GM18498 (cell line): ENCODE measurements around the gene F12.

Experiments
- ATAC-seq: cut with Tn5 transposase; IDR thresholded peaks from one replicate; pipeline ENCODE4 v1.9.1; 2021; ENCODE audit warnings: mild to moderate bottlenecking, moderate library complexity; ENCODE audit not compliant: unreplicated experiment

The F12 gene

DNA sequence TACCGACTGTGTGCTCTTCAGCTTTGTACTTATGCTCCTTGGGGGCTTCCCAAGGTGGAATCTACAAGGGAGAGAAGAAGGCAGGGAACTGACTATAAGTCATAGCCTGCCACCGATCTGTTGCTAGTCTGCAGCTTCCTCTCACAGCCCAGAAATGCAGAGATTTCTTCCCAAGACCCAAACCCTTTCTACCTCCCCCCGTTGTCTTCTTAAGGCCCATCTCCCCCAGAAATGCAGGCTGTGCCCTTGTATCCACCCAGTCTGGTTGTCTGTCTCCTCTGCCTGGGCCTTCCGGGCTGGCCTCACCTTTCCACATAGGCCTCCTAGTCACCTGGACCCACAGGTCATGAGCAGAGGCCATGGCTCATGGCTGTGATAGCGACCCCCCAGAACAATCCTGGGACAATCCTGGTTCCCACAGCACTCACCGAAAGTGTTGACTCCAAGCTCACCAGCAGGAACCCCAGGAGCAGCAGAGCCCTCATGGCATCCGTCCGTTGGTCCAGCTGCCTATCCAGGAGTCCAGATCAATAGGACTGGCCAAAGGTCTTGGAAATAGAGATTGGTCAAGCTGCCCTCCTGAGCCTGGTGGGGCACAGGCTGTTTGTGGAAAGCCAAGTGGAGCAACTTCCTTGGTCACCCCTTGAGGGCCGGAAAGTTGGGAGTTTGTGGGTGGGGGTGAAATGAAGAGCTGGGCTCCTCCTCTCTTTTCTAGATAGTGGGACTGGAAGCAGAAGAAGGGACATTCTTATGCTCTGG lies at the start of gene F12:
Gene F12 (minus strand): TSS at position 522 of the 759 bp plus-strand sequence. CDS start 37 bp downstream, at position 485.
- no peak for ATAC-seq

DNA sequence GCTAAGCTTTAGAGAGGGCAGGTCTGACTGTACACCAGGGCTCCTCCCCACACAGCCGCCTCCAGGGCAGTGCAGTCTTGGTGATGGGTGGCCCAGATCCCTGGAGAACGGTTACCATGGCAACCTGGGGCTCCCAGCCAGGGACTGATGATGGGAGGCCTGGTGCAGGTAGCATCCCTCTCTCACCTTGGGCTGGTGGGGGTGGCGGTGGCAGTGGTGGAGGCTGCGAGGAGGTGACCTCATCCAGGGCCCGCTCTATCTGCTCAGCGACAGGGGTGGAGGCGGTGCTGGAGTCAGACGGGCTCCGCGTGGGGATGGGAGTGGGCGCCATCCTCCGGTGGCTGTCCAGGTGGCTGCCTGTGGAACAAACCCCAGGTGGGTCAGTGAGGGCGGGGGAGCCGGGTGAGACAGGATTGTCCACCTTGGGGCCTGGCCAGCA lies 49.6 kb upstream of the F12 start:
- no peak for ATAC-seq

DNA sequence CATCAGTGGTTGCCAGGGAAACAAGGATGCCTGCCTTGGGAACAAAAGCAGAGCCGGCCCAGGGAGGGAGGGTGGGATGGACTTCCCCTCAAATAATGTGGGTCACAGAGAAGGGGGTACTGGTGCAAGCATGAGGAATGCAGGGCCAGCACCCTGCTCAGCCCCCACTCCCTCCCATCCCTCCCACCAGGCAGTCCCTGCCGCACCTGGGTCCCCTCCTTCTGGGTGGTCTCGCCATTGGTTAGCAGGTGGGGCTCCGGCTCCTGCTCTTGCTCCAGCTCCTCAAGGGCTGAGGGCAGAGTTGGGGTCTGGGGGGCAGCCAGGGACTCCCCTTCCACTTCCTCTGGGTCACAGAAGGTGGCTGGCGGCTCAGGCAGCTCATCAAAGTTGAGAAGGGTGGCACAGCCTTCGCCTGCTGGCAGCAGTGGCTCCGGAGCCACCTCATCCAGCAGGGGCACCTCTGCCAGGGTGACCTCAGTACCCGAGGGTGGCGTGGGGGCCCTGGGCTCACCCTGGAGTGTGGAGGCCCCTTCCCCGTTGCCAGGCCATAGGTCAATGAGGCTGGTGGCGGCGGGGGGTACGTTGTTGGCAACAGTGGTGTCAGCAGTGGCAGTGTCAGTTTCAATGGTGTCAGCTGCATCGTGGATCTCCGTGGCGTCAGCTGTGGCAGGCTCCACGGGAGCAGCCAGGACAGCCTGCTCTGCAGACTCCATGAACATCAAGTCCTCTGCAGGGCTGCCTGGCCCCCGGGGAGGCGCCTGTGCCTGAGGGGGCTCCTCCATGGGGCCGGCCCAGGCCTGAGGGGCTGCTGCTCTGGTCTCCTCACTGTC lies 48.7 kb upstream of the F12 start:
- ATAC-seq, result no peak

DNA sequence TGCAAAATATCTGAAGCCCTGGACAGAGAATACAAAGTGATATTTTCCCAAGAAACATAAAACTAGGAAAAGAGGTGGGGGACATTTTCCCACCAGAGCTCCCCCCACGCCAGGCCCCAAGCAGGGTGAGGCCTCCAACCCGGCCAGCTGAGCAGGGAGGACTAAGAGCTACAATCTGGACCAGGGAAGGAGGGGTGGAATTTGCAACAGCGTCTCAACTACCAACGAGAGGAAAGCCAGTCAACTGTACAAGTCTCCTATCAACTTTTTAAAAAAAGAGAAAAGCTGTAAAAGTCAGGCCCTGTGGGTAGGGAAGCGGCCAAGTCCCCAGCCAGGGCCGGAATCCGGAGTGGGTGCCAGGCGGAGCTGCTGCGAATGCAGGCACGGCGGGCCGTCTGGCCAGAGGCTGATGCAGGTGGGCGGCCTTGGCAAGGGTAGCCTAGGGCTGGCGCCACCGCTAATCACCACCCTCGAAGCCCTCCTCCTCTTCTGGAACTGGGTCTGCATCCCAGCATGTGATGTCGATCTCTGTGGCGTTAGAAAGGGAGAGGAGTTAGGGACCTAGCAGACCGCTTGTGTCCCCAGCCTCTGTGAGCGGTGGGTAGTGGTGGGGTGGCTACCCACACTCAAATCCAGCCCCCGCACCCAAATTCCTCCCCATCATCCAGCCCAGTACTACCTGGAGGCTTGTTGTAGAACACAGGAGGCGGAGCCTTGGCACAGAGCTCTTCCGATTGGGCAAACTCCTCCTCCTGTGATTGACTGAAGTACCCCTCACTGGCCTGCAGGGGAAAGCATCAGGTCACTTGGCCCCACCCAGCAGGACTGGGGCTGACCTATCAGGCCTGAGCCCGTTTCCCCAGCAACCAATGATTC lies 47.9 kb upstream of the F12 start:
- peak; percentile 33 for ATAC-seq

DNA sequence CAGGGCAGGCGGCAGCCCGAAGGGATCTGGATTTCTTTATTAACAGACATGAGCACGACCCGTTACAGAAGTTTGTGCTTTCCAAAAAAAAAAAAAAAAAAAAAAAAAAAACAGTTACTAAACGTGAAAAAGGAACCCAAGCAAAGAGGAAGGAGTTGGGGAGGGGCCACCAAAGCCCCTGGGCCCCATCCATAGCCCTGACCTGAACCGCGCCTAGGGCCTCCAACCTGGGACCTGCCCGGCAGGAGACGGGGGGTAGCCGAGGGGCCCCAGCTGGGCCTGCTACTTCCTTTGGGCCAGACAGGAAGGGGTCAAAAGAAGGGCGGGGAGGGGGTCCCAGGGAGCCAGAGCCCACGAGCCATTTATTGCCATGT lies 47.2 kb upstream of the F12 start:
- ATAC-seq, result no peak

DNA sequence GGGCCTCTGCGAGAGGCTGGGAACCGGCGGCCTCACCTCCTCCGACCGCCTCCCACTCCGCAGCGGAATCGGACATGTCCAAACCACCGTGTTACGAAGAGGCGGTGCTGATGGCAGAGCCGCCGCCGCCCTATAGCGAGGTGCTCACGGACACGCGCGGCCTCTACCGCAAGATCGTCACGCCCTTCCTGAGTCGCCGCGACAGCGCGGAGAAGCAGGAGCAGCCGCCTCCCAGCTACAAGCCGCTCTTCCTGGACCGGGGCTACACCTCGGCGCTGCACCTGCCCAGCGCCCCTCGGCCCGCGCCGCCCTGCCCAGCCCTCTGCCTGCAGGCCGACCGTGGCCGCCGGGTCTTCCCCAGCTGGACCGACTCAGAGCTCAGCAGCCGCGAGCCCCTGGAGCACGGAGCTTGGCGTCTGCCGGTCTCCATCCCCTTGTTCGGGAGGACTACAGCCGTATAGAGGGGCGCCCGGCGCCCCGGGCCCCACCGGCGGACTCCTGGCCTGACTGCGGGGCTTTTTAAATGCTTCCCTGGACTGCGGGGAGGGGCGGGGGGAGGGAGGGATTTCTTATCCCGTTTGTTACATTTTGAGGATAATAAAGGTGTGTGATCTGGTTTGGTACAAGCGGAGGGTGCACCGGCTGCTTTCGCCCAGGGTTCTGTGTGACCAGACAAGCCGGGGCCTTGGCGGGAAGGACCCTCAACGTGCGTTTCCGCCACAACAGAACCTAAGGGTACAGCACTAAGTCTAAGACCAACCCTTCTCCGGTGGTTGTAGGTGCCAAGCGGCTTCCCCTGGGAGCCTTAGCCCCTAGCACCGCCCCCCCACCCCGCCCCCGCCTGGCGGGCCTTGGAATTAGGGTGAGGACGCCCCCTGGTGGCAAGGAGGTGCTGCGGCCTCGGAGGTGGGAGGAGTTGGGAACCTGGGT lies 46.6 kb upstream of the F12 start:
- ATAC-seq, result peak; percentile 23

DNA sequence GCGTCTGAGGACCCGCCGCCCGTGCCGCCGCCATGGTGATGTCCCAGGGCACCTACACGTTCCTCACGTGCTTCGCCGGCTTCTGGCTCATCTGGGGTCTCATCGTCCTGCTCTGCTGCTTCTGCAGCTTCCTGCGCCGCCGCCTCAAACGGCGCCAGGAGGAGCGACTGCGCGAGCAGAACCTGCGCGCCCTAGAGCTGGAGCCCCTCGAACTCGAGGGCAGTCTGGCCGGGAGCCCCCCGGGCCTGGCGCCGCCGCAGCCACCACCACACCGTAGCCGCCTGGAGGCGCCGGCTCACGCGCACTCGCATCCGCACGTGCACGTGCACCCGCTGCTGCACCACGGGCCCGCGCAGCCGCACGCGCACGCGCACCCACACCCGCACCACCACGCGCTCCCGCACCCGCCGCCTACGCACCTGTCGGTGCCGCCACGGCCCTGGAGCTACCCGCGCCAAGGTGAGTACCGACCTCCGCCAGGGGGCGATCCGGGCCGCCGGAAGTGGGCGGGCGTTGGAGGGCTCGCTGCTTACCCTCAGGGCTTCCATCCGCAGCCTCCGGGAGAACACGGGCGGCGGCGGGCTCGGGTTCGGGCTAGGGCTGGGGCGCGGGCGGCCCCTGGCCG lies 45.8 kb upstream of the F12 start:
- ATAC-seq, result peak; percentile 62

DNA sequence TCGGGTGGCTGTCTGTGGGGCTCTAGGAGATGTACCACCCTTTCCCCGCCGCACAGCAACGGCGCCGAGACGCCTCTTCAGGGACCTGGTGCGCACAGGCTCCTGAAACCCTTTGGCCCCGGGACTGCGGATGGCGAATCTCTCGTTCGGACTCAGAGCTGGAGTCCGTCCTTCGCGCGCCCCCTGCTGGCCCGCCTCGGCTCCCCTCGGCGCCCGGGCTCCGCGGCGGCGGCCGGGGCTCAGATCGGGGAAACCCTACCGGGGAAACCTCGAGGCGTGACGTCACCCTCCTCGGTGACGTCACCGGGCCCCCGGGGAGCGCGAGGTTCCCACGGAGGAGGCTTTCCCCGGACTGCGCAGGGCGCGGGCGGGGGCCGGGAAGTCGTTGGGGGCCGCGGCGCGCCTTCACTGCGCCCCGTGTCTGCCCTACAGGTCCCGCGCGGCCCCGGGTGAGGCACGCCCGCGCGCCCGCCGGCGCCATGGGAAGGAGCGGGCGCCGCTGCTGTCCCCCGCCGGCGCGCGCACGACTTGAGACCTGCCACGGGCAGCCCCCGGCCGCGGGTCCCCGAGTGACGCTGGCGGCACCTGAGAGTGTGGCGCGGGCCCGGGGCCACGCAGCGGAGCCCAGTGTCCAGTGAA lies 45.2 kb upstream of the F12 start:
- peak; percentile 53 for ATAC-seq

DNA sequence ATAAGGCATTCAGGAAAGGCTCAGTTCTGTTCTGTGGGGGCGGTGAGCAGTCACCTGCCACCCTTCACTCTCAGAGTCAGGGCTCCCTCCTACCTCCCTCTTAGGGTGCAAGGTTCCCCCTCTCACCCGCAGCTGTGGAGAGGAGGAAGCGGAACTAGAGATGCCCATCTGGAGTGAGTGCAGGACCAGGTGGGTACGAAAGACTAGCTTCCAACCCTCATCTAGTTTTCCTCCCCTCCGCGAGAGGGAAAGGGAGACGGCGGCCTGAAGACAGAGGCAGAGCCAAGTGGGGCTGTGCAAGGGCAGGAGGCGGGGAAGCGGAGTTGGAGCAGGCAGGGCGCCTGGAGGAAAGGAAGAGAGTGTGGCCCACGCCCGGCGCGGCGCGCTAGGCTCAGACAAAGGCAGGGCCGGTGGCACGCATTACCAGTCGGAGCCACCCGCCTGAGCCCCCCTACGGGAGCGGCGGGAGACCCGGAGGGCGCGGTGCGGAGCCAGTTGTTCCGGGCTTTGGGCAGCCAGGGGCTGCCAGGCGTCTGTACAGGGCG lies 44.6 kb upstream of the F12 start:
- ATAC-seq, result peak; percentile 1

DNA sequence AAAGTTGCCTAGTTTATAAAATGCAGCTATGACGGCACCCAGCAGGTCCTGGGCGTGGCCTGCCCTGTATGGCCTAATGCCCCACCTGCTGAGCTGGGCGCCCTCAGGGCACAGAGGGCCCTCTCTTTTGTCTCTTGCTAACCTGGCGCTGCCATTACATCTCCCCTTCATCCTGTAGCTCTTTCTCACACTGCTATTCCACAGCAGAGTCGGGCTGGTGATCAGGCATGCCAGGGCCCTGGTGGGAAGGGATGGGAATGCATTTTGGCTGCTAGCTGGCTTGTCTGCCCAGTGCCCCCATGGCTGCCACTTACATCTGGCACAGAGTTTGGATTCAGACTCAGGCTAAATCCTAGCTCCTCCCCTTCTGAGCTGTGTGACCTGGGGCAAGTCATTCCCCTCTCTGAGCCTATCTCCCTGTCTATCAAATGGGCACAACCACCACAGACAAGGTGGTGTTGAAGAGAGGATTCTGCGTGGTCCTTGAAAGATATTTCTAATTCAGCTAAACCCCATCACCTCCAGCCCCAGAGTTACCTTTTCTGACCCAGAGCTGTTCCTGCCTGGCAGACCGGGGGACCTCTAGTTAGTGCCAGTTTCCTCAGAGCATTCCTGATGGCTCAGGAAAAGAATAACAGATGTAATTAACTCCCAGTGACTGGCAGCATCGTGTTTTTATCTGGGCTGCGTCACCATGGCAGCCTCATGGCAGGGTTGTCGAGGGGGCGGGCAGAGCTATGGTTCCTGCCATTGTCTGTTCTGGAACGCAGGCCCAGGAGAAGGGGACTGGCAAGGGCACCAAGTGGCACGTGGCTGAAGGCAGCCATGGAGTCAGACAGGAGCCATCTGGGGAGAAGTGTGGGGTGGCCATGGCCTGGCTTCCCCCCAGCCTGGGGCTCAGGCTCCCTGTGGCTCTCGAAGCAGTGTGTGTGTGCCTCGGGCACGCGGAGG lies 43.6 kb upstream of the F12 start:
- no peak for ATAC-seq

DNA sequence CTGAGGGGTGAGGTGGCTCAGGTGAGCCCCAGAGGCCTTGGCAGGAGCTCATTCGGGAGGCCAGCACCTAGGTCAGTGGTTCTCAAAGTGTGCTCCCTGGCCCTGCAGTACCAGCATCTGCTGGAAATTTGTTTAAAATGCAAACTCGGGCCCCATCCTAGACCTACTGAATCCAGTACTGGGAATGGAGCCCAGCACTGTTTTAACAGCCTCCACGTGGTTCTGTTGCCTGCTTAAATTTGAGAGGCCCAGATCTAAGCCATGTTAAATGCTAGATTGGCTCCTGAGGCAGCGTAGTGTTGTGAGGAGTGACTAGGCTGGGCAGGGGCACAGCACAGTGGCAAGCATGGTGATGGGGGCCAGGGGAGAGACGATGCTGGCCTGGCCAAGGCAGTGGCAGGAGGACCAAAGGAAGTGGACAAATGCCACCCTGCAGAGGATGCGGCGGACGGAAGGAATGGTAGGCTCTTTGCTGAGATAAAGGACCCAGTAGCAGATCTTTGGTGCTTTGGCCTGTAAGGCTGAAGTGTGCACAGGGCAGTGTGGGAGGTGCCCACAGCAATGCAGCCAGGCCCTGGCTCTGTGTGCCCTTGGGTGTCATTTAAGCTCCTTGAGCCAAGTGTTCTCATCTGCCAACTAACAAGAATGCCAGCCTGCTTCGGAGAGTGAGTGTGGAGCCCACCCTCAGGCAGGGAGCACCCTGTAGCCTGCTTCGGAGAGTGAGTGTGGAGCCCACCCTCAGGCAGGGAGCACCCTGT lies 41.5 kb upstream of the F12 start:
- no peak for ATAC-seq

DNA sequence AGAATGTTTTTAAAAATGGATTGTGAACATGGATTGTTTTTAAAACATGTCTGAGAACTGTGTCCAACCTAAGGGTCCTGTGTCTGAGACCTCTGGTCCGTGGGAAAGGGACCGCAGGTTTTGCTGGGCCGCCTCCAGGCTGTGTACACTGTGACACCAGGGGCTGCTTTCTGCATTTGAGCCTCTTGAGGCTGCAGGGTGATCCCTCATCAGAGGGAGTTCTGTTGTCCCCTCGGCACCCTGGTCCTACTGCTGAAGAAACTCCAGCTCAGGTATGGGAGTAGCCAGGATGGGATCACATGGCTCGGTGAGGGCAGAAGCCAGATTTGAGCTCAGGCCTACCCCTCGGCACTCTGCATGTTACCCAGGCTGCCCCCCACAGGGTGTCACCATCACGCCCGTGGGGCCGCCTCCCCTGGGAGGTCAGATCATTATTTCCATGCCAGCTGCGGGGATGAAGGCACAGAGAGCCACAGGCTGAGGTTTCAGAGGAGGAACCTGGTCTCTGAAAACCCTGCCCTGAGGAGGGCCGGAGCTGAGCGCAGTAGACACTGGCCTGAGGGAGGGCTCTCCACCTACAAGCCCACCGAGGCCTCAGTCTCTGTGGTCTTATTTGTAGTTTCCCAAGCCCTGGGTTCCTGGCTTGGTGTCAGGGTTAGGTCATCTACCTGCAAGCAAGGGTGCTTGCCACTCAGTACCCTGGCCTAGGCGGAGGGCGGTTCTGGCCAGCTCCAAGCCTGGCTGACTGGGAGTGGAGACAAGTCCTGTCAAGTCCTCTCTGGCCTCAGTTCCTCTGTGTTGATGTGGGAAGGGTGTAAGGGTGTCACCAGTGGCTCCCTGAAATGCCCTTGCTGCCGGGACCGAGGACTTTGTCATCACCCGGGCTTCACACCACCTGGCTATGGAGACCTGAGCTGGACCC lies 40.0 kb upstream of the F12 start:
- no peak for ATAC-seq

DNA sequence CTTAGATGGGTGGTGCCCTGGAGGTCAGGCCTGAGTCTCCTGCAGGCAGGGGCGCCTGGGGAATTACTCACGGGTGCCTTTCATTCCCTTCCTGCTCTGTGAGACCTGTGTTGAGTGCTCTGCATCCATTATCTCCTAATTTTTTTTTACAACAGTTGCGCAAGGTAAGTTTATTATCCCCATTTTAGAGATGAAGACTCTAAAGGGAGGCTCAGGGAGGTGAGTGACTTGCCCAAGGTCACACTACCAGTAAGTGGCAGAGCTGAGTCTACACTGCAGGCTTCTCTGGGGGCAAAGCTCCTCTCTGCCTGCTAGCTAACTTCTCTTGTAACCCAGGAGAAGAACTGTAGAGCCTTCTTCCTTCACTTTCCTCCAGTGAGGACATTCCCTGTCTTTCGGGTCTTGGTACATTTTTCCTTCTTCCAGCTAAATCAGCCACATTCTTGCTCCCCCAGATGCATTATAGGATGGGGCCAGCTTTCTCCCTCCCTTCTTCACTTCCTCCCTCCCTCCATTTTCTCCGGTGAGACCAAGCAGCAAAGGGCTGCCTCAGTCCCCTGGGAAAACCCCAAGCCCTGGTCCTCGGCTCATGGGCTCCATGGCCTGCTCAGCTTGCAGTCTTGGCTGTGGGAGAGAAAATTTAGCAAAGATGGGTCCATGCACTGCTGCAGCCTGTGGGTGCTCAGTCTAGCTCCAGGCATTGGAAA lies 39.0 kb upstream of the F12 start:
- no peak for ATAC-seq

DNA sequence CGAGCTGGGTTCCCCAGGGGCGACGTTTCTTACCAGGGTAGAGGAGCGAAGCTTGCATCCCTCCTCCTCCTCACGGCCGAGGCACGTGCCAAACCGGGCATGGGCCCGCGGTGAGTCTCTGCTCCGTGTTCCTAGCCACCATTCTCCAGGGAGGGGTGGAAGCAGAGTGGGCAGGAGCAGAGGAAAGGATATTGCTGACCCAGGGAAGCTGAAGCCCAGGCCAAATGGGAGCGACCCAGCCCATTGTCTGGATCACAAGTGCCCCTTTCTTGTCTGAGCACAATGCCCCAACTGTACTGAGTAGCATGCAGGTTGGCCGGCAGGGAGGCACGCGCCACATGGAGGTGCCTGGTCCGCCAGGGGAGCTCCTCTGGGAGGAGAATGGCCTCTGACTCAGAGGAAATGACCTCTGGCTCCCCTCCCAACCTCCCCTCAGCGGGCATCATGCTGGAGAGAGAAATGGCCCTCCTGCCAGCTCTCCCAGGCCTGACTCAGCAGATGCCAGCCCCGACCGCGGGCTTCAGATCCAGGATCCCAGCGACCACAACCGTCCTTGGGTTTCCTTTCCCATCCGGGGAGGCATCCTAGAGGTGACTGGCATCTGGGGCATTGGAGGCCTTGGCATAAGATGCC lies 38.4 kb upstream of the F12 start:
- ATAC-seq, result no peak

DNA sequence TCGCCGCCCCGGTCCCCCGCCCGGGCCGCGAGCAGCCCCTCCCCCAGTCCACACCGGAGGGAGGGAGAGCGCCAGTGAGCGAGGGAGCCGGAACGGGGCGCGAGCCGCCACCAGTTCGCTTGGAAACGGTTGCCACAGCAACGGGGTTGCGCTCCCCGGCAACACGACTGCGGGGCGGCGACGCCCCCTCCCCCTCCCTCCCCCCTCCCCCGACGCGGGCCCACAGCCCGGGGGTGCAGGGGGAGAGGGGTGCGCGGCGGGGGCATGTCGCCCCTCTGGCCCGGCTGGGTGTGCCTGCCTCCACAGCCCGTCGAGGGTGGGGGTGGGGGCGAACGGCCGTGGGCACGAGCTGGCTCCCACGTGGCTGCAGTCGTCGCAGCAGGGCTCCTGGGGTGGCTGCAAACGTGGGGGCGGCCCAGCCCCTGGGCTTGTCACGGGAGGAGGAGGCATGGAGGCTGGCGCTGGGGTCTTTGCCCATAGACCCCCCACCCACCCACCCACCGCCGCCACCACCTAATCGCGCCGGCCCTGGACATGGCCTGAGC lies 37.8 kb upstream of the F12 start:
- peak; percentile 42 for ATAC-seq
